Measurements from ENCODE around the gene ATXN10. TPM values are rescaled to one million over a fixed set of nuclear protein-coding genes. Genes with fewer than 3 reads are reported as not detected.
A peak's percentile ranks its signal among the peaks of the same experiment; 100 is the strongest.

The ATXN10 gene
- total and polyA plus RNA-seq, 2 of the 13 experiments (the other 11 are each of a cell fraction or from before 2014, with no cell fraction given): 60.1 to 194 TPM

DNA sequence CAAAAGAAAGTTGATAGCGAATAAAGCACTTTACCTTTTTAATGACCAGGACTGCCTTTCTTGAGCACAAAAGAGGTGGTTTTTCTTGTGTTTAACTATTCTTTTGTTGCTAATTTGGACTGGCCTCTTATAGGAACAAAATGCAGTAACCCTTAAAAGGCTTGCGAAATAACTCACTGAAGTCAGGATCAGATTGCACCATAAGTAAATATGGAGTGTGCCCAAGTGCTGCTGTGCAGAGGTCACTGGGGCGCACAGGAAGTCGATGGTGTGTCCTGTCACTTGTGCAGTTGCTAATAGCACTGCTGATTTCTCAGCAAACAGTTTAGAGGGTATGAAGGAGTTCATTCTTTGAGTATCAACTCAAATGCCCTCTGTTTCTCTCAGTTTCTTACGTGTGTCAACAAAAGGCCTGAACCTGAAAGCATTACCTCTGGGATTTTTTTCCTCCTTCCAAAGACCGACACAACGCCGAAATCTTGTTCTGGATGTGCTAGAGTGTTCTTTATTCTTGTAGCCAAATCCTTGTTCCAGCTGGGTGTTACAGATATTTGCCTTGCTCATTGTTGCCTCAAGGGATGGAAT is 71.3 kb downstream of the ATXN10 start (continued):
- TF ChIP-seq SMAD9 (CRISPR knock-in tag; IDR thresholded peaks at IDR 0.05) (no peak), ZSCAN5A (CRISPR knock-in tag; IDR thresholded peaks at IDR 0.05; ENCODE audit: borderline replicate concordance) (peak; percentile 81; the same call in 1 of the 2 replicates), KLF16 (CRISPR knock-in tag; IDR thresholded peaks at IDR 0.05) (peak in 1 of 2 experiments; percentile 97; a peak in 2 of 4 replicates), PHF5A (CRISPR knock-in tag; IDR thresholded peaks at IDR 0.05; ENCODE audit: low read depth, unreplicated experiment) (peak; percentile 94), ZFP36 (IDR thresholded peaks at IDR 0.05; ENCODE audit: borderline replicate concordance, low read depth, low read length, partially characterized antibody) (no peak), CCDC6 (CRISPR knock-in tag; IDR thresholded peaks at IDR 0.05) (peak; percentile 54; the same call in 1 of the 2 replicates), ZNF790 (CRISPR knock-in tag; IDR thresholded peaks at IDR 0.05; ENCODE audit: borderline replicate concordance) (no peak), KDM2A (CRISPR knock-in tag; IDR thresholded peaks at IDR 0.05; ENCODE audit: borderline replicate concordance, low read depth) (peak; percentile 72), ZNF660 (CRISPR knock-in tag; IDR thresholded peaks at IDR 0.05; ENCODE audit: borderline replicate concordance, low read depth) (no peak), ZZZ3 (CRISPR knock-in tag; IDR thresholded peaks at IDR 0.05; ENCODE audit: borderline replicate concordance) (no peak), ZNF549 (CRISPR knock-in tag; IDR thresholded peaks at IDR 0.05) (no peak), ZNF776 (CRISPR knock-in tag; IDR thresholded peaks at IDR 0.05) (no peak), SIX1 (CRISPR knock-in tag; IDR thresholded peaks at IDR 0.05; ENCODE audit: borderline replicate concordance) (peak; percentile 99), ZKSCAN1 (IDR thresholded peaks at IDR 0.05; ENCODE audit: low read length) (no peak), TGIF2 (CRISPR knock-in tag; IDR thresholded peaks at IDR 0.05) (peak; percentile 96), ZNF446 (CRISPR knock-in tag; IDR thresholded peaks at IDR 0.05) (no peak), ESRRA (CRISPR knock-in tag; IDR thresholded peaks at IDR 0.05; ENCODE audit: low read depth) (peak; percentile 96), THAP11 (CRISPR knock-in tag; IDR thresholded peaks at IDR 0.05) (peak; percentile 80), CBX2 (IDR thresholded peaks at IDR 0.05; ENCODE audit: low read depth, low read length) (no peak), CBX2 (CRISPR knock-in tag; IDR thresholded peaks at IDR 0.05; ENCODE audit: low read depth) (no peak)
- TF ChIP-seq, protein P1, sequence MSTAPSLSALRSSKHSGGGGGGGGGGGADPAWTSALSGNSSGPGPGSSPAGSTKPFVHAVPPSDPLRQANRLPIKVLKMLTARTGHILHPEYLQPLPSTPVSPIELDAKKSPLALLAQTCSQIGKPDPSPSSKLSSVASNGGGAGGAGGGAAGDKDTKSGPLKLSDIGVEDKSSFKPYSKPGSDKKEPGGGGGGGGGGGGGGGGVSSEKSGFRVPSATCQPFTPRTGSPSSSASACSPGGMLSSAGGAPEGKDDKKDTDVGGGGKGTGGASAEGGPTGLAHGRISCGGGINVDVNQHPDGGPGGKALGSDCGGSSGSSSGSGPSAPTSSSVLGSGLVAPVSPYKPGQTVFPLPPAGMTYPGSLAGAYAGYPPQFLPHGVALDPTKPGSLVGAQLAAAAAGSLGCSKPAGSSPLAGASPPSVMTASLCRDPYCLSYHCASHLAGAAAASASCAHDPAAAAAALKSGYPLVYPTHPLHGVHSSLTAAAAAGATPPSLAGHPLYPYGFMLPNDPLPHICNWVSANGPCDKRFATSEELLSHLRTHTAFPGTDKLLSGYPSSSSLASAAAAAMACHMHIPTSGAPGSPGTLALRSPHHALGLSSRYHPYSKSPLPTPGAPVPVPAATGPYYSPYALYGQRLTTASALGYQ (CRISPR knock-in tag; IDR thresholded peaks at IDR 0.05): peak; percentile 99
- TF ChIP-seq, protein P2, sequence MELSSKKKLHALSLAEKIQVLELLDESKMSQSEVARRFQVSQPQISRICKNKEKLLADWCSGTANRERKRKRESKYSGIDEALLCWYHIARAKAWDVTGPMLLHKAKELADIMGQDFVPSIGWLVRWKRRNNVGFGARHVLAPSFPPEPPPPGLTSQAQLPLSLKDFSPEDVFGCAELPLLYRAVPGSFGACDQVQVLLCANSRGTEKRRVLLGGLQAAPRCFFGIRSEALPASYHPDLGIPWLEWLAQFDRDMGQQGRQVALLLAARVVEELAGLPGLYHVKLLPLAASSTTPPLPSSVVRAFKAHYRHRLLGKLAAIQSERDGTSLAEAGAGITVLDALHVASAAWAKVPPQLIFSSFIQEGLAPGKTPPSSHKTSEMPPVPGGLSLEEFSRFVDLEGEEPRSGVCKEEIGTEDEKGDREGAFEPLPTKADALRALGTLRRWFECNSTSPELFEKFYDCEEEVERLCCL (CRISPR knock-in tag; IDR thresholded peaks at IDR 0.05; ENCODE audit: borderline replicate concordance): no peak; the same call in 1 of the 2 replicates
- TF ChIP-seq, protein P3, sequence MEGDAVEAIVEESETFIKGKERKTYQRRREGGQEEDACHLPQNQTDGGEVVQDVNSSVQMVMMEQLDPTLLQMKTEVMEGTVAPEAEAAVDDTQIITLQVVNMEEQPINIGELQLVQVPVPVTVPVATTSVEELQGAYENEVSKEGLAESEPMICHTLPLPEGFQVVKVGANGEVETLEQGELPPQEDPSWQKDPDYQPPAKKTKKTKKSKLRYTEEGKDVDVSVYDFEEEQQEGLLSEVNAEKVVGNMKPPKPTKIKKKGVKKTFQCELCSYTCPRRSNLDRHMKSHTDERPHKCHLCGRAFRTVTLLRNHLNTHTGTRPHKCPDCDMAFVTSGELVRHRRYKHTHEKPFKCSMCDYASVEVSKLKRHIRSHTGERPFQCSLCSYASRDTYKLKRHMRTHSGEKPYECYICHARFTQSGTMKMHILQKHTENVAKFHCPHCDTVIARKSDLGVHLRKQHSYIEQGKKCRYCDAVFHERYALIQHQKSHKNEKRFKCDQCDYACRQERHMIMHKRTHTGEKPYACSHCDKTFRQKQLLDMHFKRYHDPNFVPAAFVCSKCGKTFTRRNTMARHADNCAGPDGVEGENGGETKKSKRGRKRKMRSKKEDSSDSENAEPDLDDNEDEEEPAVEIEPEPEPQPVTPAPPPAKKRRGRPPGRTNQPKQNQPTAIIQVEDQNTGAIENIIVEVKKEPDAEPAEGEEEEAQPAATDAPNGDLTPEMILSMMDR (CRISPR knock-in tag; IDR thresholded peaks at IDR 0.05): peak; percentile 11; the same call in 1 of the 2 replicates

Measured in HepG2 (cell line).